ENCODE results near the gene SPIB. TPM values are rescaled to one million over a fixed set of nuclear protein-coding genes. Genes with fewer than 3 reads are reported as not detected.
"Not testable (repeated sequence)": the region's sequence is repeated elsewhere in the genome, so short reads cannot be mapped to it uniquely, and the experiment has no call there.

Gene SPIB
- polyA plus RNA-seq, 1 donor = 0.71 TPM

GRCh38 chr19:50390952-50391351 is 27.8 kb upstream of the SPIB start:
- DNase-seq (ENCODE audit: low read depth) = not testable (repeated sequence)

DNA sequence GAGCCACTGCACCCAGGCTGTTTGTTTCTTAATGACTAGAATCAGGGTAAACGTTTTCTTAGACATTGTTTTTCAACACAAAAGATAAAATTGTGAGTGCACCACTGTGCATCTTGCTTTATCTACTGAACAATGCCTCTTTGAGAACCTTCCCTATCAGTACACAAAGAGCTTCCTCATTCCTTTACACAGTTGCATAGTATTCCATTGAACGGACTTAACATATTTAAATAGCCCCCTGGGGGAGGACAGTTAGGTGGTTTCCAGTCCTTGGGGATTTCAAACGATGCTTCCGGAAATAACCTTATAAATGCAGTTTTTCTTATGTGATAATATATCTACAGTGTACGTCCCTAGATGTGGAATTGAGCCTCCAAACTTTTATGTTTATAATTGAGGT is 26.0 kb upstream of the SPIB start:
- no peak for DNase-seq (ENCODE audit: low read depth)

DNA sequence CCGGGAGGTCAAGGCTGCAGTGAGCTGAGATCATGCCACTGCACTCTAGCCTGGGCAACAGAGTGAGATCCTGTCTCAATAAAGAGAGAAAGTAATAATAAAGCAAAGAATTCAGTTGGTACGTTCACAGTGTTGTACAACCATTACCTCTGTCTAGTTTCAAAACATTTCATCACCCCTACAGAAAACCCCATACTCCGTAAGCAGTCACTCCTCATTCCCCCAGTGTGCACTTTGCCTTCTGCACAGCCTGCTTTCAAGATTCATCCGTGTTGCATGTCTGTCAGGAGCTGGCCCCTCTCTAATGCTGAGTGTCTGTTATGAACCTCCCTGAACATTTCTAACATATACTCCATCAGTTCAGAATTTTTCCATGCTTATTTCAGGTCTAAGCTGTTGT is 25.1 kb upstream of the SPIB start:
- no peak for DNase-seq (ENCODE audit: low read depth)

DNA sequence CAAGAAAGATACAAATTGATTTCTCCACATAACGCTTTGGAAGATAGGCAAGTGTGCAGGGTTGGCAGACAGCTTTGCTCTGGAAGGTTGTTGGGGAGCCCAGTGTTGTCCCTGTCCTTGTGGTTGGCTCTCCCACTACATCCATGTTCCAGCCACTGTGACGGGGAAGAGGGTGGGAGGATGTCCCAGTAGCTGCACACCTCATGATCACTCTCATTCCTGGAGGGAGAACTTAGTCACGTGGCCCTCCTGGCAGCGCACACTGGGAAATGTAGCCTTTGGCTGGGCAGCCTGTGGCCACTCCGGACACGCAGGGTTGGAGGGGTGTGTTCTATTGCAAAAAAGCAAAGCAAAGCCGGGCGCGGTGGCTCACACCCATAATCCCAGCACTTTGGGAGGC is 24.7 kb upstream of the SPIB start:
- DNase-seq (ENCODE audit: low read depth) = no peak

- no peak for DNase-seq (ENCODE audit: low read depth)
Measured at GRCh38 chr19:50398675-50399367, 19.9 kb upstream of the SPIB start.

- no peak for DNase-seq (ENCODE audit: low read depth)
Measured at GRCh38 chr19:50399368-50399745, 19.4 kb upstream of the SPIB start.

DNA sequence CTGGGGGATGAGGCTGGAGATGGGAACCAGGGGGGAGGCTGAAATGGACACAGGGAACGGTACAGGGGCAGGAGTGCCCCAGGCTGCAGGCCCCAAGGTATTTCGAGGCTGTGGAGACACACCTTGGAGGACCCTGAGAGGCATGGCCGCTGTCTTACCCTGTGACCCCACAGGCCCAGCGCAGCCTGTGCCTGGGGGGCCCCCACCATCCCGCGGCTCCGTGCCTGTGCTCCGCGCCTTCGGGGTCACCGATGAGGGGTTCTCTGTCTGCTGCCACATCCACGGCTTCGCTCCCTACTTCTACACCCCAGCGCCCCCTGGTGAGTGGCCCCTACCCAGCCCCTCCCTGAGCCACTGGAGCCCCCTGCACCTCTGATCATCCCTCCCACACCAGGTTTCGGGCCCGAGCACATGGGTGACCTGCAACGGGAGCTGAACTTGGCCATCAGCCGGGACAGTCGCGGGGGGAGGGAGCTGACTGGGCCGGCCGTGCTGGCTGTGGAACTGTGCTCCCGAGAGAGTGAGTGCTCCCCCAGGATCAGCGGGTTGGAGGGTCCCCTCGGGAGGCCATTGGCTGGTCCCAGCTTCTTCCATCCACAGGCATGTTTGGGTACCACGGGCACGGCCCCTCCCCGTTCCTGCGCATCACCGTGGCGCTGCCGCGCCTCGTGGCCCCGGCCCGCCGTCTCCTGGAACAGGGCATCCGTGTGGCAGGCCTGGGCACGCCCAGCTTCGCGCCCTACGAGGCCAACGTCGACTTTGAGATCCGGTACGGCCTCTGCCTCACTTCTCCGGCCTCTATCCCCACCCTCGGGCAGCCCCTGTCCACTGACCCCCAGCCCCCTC is 16.9 kb upstream of the SPIB start:
- DNase-seq (ENCODE audit: low read depth) = no peak

DNA sequence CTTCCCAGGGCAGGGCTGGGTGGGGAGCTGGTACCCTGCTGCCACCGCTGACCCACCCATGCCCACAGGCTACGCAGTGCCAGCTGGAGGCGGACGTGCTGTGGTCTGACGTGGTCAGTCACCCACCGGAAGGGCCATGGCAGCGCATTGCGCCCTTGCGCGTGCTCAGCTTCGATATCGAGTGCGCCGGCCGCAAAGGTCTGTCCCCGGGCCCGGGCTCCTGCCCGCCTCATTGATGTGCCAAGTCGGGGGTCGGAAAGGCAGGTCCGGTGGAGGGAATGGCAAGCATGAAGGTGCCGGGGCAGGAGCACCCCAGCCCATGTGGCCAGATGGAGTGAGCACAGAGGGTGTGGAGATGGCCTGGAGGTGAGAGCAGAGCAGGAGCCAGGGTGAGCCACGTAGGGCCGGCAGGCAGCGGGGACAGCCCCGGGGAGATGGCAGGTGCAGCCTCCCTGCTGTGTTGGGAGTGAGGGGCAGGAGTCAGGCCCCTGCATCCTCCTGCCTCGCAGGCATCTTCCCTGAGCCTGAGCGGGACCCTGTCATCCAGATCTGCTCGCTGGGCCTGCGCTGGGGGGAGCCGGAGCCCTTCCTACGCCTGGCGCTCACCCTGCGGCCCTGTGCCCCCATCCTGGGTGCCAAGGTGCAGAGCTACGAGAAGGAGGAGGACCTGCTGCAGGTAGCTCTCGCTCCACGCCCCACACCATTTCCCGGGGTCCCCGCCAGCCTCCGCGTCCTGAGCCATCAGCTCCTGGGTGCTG is 16.0 kb upstream of the SPIB start:
- DNase-seq (ENCODE audit: low read depth) = no peak

DNA sequence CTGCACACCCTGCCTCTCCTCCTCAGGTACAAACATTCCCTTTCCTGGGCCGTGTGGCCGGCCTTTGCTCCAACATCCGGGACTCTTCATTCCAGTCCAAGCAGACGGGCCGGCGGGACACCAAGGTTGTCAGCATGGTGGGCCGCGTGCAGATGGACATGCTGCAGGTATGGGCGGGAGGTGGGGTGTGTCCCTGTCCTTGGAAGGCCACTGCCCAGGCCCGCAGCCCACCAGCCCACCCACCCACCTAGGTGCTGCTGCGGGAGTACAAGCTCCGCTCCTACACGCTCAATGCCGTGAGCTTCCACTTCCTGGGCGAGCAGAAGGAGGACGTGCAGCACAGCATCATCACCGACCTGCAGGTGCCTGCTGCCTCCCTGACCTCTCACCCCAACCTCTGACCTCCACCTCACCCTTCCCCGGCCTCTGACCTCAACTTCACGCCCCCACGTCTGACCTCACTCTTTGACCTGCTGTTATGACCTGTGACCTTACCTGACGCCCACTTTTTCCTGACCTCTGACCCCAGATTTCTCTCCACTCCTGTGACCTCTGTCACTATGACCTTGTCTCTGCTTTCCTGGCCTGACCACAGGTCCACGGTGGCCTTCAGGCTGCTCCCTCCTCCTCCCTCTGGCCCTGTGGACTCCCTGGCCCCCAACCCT is 12.4 kb upstream of the SPIB start:
- DNase-seq (ENCODE audit: low read depth) = no peak

- no peak for DNase-seq (ENCODE audit: low read depth)
Measured at GRCh38 chr19:50406829-50407228, 11.9 kb upstream of the SPIB start.

GRCh38 chr19:50409347-50409746 is 9.4 kb upstream of the SPIB start:
- DNase-seq (ENCODE audit: low read depth) = no peak

DNA sequence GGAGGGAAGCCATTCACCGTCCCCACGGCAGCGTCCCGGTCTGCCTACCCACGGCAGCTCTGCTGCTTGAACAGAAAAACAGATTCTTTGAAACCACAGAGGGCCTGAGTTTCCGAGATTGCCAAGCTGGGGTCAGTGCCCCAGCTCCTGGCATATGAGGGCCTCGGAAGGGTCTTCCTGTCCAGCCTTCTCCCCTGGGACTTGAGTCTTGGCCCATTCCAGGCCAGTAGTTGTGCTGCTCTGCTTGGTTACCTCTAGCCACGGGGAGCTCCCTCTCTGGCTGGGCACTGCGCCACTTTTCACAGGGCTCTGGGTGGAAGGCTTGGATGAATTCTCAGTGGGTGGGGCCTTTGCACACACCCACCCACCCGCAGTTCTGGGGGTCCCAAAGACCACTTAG is 8.6 kb upstream of the SPIB start:
- no peak for DNase-seq (ENCODE audit: low read depth)

GRCh38 chr19:50412419-50412818 is 6.3 kb upstream of the SPIB start:
- DNase-seq (ENCODE audit: low read depth) = no peak

- no peak for DNase-seq (ENCODE audit: low read depth)
Measured at GRCh38 chr19:50413096-50413495, 5.6 kb upstream of the SPIB start.

- DNase-seq (ENCODE audit: low read depth) = no peak
Measured at GRCh38 chr19:50413531-50413930, 5.2 kb upstream of the SPIB start.

DNA sequence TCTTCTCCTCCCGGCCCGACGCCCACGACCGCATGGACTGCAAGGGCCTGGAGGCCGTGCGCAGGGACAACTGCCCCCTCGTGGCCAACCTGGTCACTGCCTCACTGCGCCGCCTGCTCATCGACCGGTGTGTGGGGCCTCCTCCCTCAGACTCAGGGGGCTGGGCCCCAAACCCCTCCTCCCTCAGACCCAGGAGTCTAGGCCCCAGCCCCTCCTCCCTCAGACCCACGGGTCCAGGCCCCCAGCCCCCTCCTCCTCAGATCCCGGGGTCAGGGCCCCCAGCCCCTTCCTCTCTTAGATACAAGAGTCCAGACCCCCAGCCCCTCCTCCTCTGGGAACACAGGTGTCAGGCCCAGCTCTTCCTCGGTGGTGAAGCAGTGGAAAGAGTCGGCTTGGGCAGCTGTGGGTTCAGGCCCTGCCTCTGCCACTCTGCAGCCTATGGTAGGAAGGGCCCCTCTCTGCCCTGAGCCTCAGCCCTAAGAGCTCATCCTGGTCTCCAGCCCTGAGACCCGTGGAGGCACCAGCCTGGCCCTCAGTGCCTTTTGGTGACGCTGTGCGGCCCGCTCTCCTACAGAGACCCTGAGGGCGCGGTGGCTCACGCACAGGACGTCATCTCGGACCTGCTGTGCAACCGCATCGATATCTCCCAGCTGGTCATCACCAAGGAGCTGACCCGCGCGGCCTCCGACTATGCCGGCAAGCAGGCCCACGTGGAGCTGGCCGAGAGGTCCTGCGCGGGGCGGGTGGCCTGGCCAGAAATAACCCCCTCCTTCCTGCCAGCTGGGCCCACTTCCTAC is 3.7 kb upstream of the SPIB start:
- no peak for DNase-seq (ENCODE audit: low read depth)

GRCh38 chr19:50415661-50416033 is 3.1 kb upstream of the SPIB start:
- no peak for DNase-seq (ENCODE audit: low read depth)

DNA sequence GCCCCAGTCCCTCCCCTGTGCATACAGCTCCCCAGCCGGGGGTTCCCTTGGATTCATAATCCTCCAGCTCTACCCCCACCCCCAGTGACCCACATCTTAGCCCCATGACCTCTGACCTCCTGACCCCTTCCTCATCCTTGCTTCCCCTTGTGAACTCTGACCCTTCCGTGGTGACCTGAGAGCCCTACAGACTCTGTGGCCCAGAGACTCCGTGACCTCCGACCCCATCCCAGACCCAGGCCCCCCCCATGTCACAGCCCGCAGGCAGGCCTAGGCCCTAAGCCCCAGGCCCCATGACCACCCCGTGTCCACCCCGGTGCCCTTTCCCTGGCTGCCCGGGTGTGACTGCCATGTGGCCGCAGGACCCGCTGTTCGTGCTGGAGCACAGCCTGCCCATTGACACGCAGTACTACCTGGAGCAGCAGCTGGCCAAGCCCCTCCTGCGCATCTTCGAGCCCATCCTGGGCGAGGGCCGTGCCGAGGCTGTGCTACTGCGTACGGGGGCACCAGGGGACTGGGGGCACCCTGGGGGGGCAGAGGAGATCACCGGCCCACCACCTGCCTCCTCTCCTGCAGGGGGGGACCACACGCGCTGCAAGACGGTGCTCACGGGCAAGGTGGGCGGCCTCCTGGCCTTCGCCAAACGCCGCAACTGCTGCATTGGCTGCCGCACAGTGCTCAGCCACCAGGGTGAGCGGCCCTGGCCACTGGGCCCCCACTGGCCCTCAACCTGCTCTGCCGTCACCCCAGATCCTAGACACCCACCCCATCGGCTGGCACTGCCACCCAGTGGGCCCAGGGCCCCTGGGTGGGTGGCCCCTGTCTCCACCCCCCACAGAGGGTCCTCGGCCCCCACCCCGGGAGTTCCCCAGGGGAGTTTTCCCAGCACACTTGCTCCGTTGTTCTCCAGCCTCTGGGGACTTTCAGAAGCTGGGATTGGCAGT is 2.4 kb upstream of the SPIB start:
- no peak for DNase-seq (ENCODE audit: low read depth)

- no peak for DNase-seq (ENCODE audit: low read depth)
Measured at GRCh38 chr19:50417111-50418081, 1.3 kb upstream of the SPIB start.

Measured in forelimb muscle (tissue), 1 donor.